DND-41 (cell line): ENCODE data around the gene KIF13A.

Experiments
- ATAC-seq: fragments of 200-7000 bp; cut with Tn5 transposase; 3 replicates; pipeline ENCODE4 v1.9.1; 2021; ENCODE audit warnings: low read depth; ENCODE audit not compliant: insufficient read depth
- DNase-seq: peaks from one replicate; pipeline ENCODE4 v3.0.0-alpha.2; 2020
- H2AFZ ChIP-seq: 2 replicates; pipeline ENCODE4 v1.6.0; 2012; ENCODE audit warnings: low read depth, low read length
- H3K27ac ChIP-seq: 2 replicates; pipeline ENCODE4 v1.5.1; 2012; ENCODE audit warnings: low read length, inconsistent platforms
- H3K27me3 ChIP-seq: fragments of 200-600 bp; sonication (generic); 2 replicates; pipeline ENCODE4 v1.6.0; 2012; ENCODE audit warnings: low read length, mild to moderate bottlenecking, inconsistent platforms; ENCODE audit not compliant: insufficient read depth, poor library complexity
- H3K36me3 ChIP-seq: 2 replicates; pipeline ENCODE4 v1.5.1; 2012; ENCODE audit warnings: low read length, inconsistent platforms; ENCODE audit not compliant: insufficient read depth
- H3K4me1 ChIP-seq: 2 replicates; pipeline ENCODE4 v1.5.1; 2012; ENCODE audit warnings: mild to moderate bottlenecking, low read length; ENCODE audit not compliant: insufficient read depth
- H3K4me2 ChIP-seq: 2 replicates; pipeline ENCODE4 v1.6.0; 2012; ENCODE audit warnings: mild to moderate bottlenecking, moderate library complexity, low read length, inconsistent platforms; ENCODE audit not compliant: insufficient read depth
- H3K4me3 ChIP-seq, 2 experiments: fragments of 200-600 bp in 1 of 2; shearing (Covaris generic) in 1 of 2; 2 replicates each; pipeline ENCODE4 v1.5.1; 2012 to 2016; ENCODE audit warnings: inconsistent platforms in 2 of 2, low read length in 2 of 2, mild to moderate bottlenecking in 2 of 2, low read depth in 1 of 2, moderate library complexity in 1 of 2
- H3K79me2 ChIP-seq: 2 replicates; pipeline ENCODE4 v1.6.0; 2012; ENCODE audit warnings: low read length, inconsistent platforms; ENCODE audit not compliant: insufficient read depth
- H3K9ac ChIP-seq: 2 replicates; pipeline ENCODE4 v1.6.0; 2012; ENCODE audit warnings: low read depth, mild to moderate bottlenecking, inconsistent platforms, low read length, moderate library complexity
- H3K9me3 ChIP-seq: 2 replicates; pipeline ENCODE4 v1.5.1; 2012; ENCODE audit warnings: low read length, moderate library complexity, mild to moderate bottlenecking, inconsistent platforms; ENCODE audit not compliant: insufficient read depth, severe bottlenecking
- H4K20me1 ChIP-seq: 2 replicates; pipeline ENCODE4 v1.6.0; 2012; ENCODE audit warnings: low read length; ENCODE audit not compliant: insufficient read depth
- EZH2 ChIP-seq: IDR thresholded peaks from 3 replicates; pipeline ENCODE4 v1.6.1; 2012; ENCODE audit warnings: borderline replicate concordance, low read depth, mild to moderate bottlenecking, moderate library complexity, low read length, inconsistent platforms; ENCODE audit not compliant: severe bottlenecking
- TF ChIP-seq, protein P1 (sequence below): IDR thresholded peaks from 2 replicates; pipeline ENCODE4 v1.5.1; 2012; ENCODE audit warnings: borderline replicate concordance, low read length, moderate library complexity, mild to moderate bottlenecking; ENCODE audit not compliant: poor library complexity, severe bottlenecking; ENCODE audit errors: extremely low read depth

The KIF13A gene

DNA sequence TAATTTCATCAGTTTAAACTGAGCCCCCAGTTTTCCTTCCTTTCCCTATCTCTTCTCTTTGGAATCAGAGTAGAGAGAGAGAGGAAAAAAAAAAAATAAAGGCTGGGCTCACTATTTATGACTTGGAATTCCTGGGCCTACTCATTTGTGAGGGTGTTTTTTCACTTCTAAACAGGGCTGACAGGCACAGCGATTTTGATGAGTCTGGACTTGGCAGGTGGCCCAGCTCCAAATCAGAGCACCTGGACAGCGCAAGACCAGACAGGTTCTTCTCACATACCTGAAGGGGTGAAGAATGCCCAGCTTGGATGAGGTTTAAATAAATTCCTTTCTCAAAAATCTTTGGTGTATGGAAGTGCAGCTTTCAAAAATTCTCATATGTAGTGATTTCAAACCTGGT is 122.2 kb downstream of the KIF13A start:
- Histone ChIP-seq H3K79me2 (no peaks in the 10 kb centered on the region), H2AFZ (no peak overlapping the region), H4K20me1 (no peaks in the 10 kb centered on the region), H3K9ac (no peak overlapping the region), H3K9me3 (no peaks in the 10 kb centered on the region), H3K4me1 (no peaks in the 10 kb centered on the region), H3K27ac (no peak overlapping the region), H3K4me2 (no peak overlapping the region), H3K4me3 (no peak overlapping the region), H3K36me3 (no peaks in the 10 kb centered on the region), H3K27me3 (no peaks in the 10 kb centered on the region)
- ATAC-seq (no peak), DNase-seq (no peak)
- TF ChIP-seq, protein P1, sequence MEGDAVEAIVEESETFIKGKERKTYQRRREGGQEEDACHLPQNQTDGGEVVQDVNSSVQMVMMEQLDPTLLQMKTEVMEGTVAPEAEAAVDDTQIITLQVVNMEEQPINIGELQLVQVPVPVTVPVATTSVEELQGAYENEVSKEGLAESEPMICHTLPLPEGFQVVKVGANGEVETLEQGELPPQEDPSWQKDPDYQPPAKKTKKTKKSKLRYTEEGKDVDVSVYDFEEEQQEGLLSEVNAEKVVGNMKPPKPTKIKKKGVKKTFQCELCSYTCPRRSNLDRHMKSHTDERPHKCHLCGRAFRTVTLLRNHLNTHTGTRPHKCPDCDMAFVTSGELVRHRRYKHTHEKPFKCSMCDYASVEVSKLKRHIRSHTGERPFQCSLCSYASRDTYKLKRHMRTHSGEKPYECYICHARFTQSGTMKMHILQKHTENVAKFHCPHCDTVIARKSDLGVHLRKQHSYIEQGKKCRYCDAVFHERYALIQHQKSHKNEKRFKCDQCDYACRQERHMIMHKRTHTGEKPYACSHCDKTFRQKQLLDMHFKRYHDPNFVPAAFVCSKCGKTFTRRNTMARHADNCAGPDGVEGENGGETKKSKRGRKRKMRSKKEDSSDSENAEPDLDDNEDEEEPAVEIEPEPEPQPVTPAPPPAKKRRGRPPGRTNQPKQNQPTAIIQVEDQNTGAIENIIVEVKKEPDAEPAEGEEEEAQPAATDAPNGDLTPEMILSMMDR: no peak
- TF ChIP-seq EZH2: no peak

DNA sequence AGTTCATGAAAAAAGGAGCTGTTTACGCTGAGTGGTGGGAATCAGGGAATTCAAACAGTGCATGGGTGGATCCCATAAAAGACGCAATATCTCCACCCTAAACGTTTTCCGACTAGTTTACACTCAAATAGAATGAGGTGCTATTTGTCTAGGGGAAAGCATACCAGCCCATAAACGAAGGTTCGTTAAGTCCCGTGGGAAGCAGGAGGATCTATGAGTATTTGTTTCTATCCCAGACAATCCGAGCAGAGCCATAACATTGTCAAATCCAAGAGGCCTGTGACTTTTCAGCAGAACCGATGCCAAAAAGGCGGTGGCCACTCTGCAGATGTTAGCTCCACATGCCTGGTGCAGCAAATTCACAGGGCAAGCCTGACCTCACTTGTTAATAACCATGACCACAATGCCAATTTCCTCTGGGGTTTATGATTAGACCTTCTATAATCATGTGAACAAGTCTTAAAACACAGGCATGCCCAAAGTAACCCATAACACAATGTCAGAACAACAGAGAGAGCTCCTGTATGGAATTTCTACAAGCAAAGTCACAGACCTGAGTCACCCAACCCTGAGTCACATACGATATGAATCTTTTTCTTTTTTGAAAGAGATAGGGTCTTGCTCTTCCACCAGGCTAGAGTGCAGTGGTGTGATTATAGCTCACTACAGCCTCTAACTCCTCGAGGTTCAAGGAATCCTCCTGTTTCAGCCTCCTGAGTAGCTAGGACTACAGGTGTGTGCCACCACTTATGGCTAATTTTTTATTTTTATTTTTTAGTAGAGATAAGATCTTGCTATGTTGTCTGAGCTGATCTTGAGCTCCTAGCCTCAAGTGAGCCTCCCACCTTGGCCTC is 123.3 kb downstream of the KIF13A start:
- H3K4me2 ChIP-seq: no peak overlapping the region
- H4K20me1 ChIP-seq: no peaks in the 10 kb centered on the region
- no peak overlapping the region for H3K27ac ChIP-seq
- H3K79me2 ChIP-seq: no peaks in the 10 kb centered on the region
- no peak overlapping the region for H2AFZ ChIP-seq
- H3K27me3 ChIP-seq: no peaks in the 10 kb centered on the region
- H3K4me3 ChIP-seq: no peak overlapping the region
- DNase-seq (no peak), ATAC-seq (no peak)
- H3K9ac ChIP-seq: no peak overlapping the region
- H3K9me3 ChIP-seq: no peaks in the 10 kb centered on the region
- no peaks in the 10 kb centered on the region for H3K4me1 ChIP-seq
- H3K36me3 ChIP-seq: no peaks in the 10 kb centered on the region
- no peak for TF ChIP-seq EZH2
- TF ChIP-seq, protein P1: no peak

DNA sequence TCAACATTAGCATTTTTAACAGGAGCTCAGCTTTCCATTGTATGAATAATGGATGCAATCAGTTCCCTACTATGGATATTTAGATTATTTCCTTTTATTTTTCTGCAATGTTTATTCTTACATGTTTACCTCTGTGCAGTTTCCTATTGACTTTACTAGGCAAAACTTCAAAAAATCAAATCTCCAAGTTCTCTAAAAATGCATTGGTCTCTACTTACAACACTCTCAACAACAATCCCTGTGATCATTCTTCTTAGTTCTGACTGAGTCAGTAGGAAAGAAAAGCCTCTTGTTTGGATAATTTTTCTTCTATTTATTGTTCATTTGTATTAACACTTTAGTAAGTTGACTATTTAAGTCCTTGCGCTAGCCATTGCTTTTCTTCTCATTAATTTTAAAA is 126.1 kb downstream of the KIF13A start:
- Histone ChIP-seq H3K4me3 (no peak overlapping the region), H3K36me3 (no peaks in the 10 kb centered on the region), H3K4me1 (no peaks in the 10 kb centered on the region), H3K9me3 (no peaks in the 10 kb centered on the region), H3K27me3 (no peaks in the 10 kb centered on the region), H3K27ac (no peak overlapping the region), H3K4me2 (no peak overlapping the region), H2AFZ (no peak overlapping the region), H3K9ac (no peak overlapping the region), H3K79me2 (no peaks in the 10 kb centered on the region), H4K20me1 (no peaks in the 10 kb centered on the region)
- ATAC-seq: no peak
- TF ChIP-seq, protein P1: no peak
- no peak for TF ChIP-seq EZH2
- no peak for DNase-seq

DNA sequence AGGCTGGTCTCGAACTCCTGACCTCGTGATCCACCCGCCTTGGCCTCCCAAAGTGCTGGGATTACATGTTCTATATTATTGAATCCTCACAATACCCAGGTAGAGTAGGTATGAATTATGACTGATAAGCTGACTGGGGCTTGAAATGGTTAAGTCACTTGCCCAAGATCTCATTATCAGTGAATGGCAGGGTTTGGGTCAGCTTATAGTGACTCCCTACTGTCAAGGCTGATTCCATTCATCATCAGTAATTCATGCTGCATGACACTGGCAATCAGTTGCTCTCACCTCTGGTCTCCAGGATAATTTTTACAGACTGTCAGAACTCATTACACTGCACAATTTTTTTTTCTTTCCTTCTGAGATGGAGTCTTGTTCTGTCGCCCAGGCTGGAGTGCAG is 127.6 kb downstream of the KIF13A start:
- H3K9ac ChIP-seq: no peak overlapping the region

More for the DNA sequence above, 127.6 kb downstream of the KIF13A start:
- no peaks in the 10 kb centered on the region for H3K9me3 ChIP-seq
- H3K4me1 ChIP-seq: no peaks in the 10 kb centered on the region
- TF ChIP-seq EZH2: no peak
- TF ChIP-seq, protein P1: no peak
- ATAC-seq: no peak
- H3K27me3 ChIP-seq: no peaks in the 10 kb centered on the region
- no peaks in the 10 kb centered on the region for H3K79me2 ChIP-seq
- H3K4me2 ChIP-seq: no peak overlapping the region
- no peak overlapping the region for H3K27ac ChIP-seq
- H3K36me3 ChIP-seq: no peaks in the 10 kb centered on the region
- H4K20me1 ChIP-seq: no peaks in the 10 kb centered on the region
- no peak for DNase-seq
- H2AFZ ChIP-seq: no peak overlapping the region
- no peak overlapping the region for H3K4me3 ChIP-seq
